NCI-H226 (cell line): ENCODE results near the gene ZNF708.
"Not testable (repeated sequence)": the region's sequence is repeated elsewhere in the genome, so short reads cannot be mapped to it uniquely, and the experiment has no call there.

ENCODE experiments used
- DNase-seq: peaks from one replicate; pipeline ENCODE4 v3.0.0-alpha.2; 2015

Gene ZNF708

GRCh38 chr19:21259421-21260124 lies 69.6 kb downstream of the ZNF708 start:
- not testable (repeated sequence) for DNase-seq

DNA sequence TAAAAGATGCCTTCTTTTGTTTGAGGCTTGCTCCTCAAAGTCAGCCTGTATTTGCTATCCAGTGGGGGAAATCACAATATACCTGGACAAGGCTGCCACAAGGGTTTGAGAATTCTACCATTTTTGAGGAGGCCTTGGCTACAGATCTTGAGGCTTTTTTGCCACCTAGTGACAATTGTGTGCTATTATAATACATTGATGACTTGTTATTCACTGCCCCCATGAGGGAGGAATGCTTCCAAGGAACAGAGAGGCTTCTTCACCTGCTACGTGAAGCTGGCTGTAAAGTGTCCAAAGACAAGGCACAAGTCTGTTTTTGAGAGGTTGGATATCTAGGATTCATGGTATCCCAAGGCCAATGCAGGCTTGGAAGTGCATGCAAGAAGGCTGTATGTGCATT lies 72.5 kb downstream of the ZNF708 start:
- no peak for DNase-seq
